MM.1S (cell line): ENCODE results near the gene IL12B.

Source experiments
- CTCF ChIP-seq: fragments of 300-600 bp; sonication (generic); IDR thresholded peaks from 2 replicates; pipeline ENCODE4 v1.5.1; 2016; ENCODE audit warnings: antibody characterized with exemption, low read length, mixed read lengths
- EZH2 ChIP-seq: fragments of 300-600 bp; sonication (generic); optimal IDR thresholded peaks from 2 replicates; pipeline ENCODE3; 2017; ENCODE audit warnings: low read depth, mild to moderate bottlenecking, antibody characterized with exemption, low read length, mixed read lengths

- TF ChIP-seq EZH2, result no peak
- no peak for TF ChIP-seq CTCF
These were observed 6.3 kb upstream of the IL12B start for GRCh38 chr5:159336586-159336985.
